ENCODE measurements around the gene CYB561A3. TPM values are rescaled to one million over a fixed set of nuclear protein-coding genes. Genes with fewer than 3 reads are reported as not detected.

The CYB561A3 gene
- total and polyA plus RNA-seq, 2 experiments from 2014 or later, result 9.8 to 30.8 TPM

GRCh38 chr11:61380884-61381283, 19.2 kb upstream of the CYB561A3 start:
- Histone ChIP-seq H3K4me3 (no peak overlapping the region), H3K4me2 (no peak overlapping the region), H3K9me2 (ENCODE audit: insufficient read depth) (no peaks in the 10 kb centered on the region), H3K27me3 (ENCODE audit: insufficient read depth) (no peaks in the 10 kb centered on the region), H3K36me3 (ENCODE audit: insufficient read depth) (no peaks in the 10 kb centered on the region), H4K20me1 (replicated peaks; ENCODE audit: insufficient read depth) (no peaks in the 10 kb centered on the region), H3K79me2 (replicated peaks; ENCODE audit: insufficient read depth) (no peaks in the 10 kb centered on the region), H3K27ac (ENCODE audit: low read depth) (no peak overlapping the region), H2AFZ (no peak overlapping the region), H3F3A (replicated peaks; ENCODE audit: low read depth) (no peaks in the 10 kb centered on the region), H3K4me1 (ENCODE audit: insufficient read depth) (no peaks in the 10 kb centered on the region)
- no peak overlapping the region for H3K4me3 Mint-ChIP-seq
- H3K27me3 Mint-ChIP-seq (ENCODE audit: insufficient read depth, low read depth, poor library complexity), result peaks cover 8% of the 10 kb centered on the region
- H3K4me1 Mint-ChIP-seq, result no peaks in the 10 kb centered on the region
- ATAC-seq, result no peak
- H3K27ac Mint-ChIP-seq, result no peak overlapping the region
- DNase-seq (ENCODE audit: low spot score), result no peak
- TF ChIP-seq ZNF114 (CRISPR knock-in tag; IDR thresholded peaks at IDR 0.05) (no peak), POLR2AphosphoS5 (IDR thresholded peaks at IDR 0.05; ENCODE audit: low read depth) (no peak), ZNF462 (CRISPR knock-in tag; IDR thresholded peaks at IDR 0.05) (no peak), NANOG (IDR thresholded peaks at IDR 0.05; ENCODE audit: borderline replicate concordance) (no peak), EZH2phosphoT487 (IDR thresholded peaks at IDR 0.05; ENCODE audit: unreplicated experiment) (no peak), JUNB (IDR thresholded peaks at IDR 0.05; ENCODE audit: unreplicated experiment) (no peak), CREB1 (CRISPR knock-in tag; IDR thresholded peaks at IDR 0.05; ENCODE audit: low read depth) (no peak), ETS1 (IDR thresholded peaks at IDR 0.05) (no peak), ZNF331 (CRISPR knock-in tag; IDR thresholded peaks at IDR 0.05; ENCODE audit: low read depth) (no peak), REST (IDR thresholded peaks at IDR 0.05; ENCODE audit: unreplicated experiment) (no peak), STAT1 (IDR thresholded peaks at IDR 0.05; ENCODE audit: unreplicated experiment) (no peak), CTCF (conservative IDR thresholded peaks at IDR 0.05; ENCODE audit: low read depth in 2 of 2) (no peak), EZH2 (IDR thresholded peaks at IDR 0.05; ENCODE audit: low read depth, unreplicated experiment) (no peak)
- peaks cover 15% of the 10 kb centered on the region for H3K36me3 Mint-ChIP-seq (ENCODE audit: low read depth)
- peaks cover 2% of the 10 kb centered on the region; the same call in 1 of the 3 replicates for H3K9me3 Mint-ChIP-seq

Data from GM23338 (cell line).